ENCODE data around the gene MFN1. TPM values are rescaled to one million over a fixed set of nuclear protein-coding genes. Genes with fewer than 3 reads are reported as not detected.

Gene MFN1
- total RNA-seq, 1 donor from 2014 or later: 56.9 TPM

- no peak for TF ChIP-seq CTCF (IDR thresholded peaks at IDR 0.05)
- Mint-ChIP-seq H3K27me3 (ENCODE audit: unreplicated experiment) (no peaks in the 10 kb centered on the region), H3K36me3 (ENCODE audit: unreplicated experiment) (peaks cover 41% of the 10 kb centered on the region), H3K4me3 (ENCODE audit: unreplicated experiment) (no peak overlapping the region), H3K27ac (ENCODE audit: unreplicated experiment) (no peak overlapping the region), H3K4me1 (ENCODE audit: unreplicated experiment) (no peaks in the 10 kb centered on the region), H3K9me3 (ENCODE audit: unreplicated experiment) (no peaks in the 10 kb centered on the region)
- DNase-seq (ENCODE audit: extremely low spot score, unreplicated experiment): no peak
Observed at GRCh38 chr3:179336345-179336929, 11.1 kb upstream of the MFN1 start.

- Mint-ChIP-seq H3K27ac (ENCODE audit: unreplicated experiment) (peak overlapping the region; percentile 98), H3K4me3 (ENCODE audit: unreplicated experiment) (peak overlapping the region; percentile 99), H3K4me1 (ENCODE audit: unreplicated experiment) (peaks cover 19% of the 10 kb centered on the region), H3K27me3 (ENCODE audit: unreplicated experiment) (no peaks in the 10 kb centered on the region), H3K9me3 (ENCODE audit: unreplicated experiment) (no peaks in the 10 kb centered on the region), H3K36me3 (ENCODE audit: unreplicated experiment) (peaks cover 14% of the 10 kb centered on the region)
- TF ChIP-seq CTCF (IDR thresholded peaks at IDR 0.05): no peak
- DNase-seq (ENCODE audit: extremely low spot score, unreplicated experiment): no peak
Observed at GRCh38 chr3:179348325-179349013, 960 bp downstream of the MFN1 start.

- TF ChIP-seq CTCF (IDR thresholded peaks at IDR 0.05): no peak
- DNase-seq (ENCODE audit: extremely low spot score, unreplicated experiment): no peak
- Mint-ChIP-seq H3K4me1 (ENCODE audit: unreplicated experiment) (peaks cover 8% of the 10 kb centered on the region), H3K27me3 (ENCODE audit: unreplicated experiment) (no peaks in the 10 kb centered on the region), H3K36me3 (ENCODE audit: unreplicated experiment) (peaks cover 55% of the 10 kb centered on the region), H3K9me3 (ENCODE audit: unreplicated experiment) (no peaks in the 10 kb centered on the region), H3K4me3 (ENCODE audit: unreplicated experiment) (no peak overlapping the region), H3K27ac (ENCODE audit: unreplicated experiment) (no peak overlapping the region)
Observed at GRCh38 chr3:179355996-179356395, 8.5 kb downstream of the MFN1 start.

GRCh38 chr3:179363332-179363731 lies 15.8 kb downstream of the MFN1 start:
- Mint-ChIP-seq H3K9me3 (ENCODE audit: unreplicated experiment) (no peaks in the 10 kb centered on the region), H3K36me3 (ENCODE audit: unreplicated experiment) (peaks cover 41% of the 10 kb centered on the region), H3K27me3 (ENCODE audit: unreplicated experiment) (no peaks in the 10 kb centered on the region), H3K4me1 (ENCODE audit: unreplicated experiment) (no peaks in the 10 kb centered on the region), H3K4me3 (ENCODE audit: unreplicated experiment) (no peak overlapping the region), H3K27ac (ENCODE audit: unreplicated experiment) (no peak overlapping the region)
- DNase-seq (ENCODE audit: extremely low spot score, unreplicated experiment): no peak
- TF ChIP-seq CTCF (IDR thresholded peaks at IDR 0.05): no peak

GRCh38 chr3:179369621-179370020 lies 22.1 kb downstream of the MFN1 start:
- DNase-seq (ENCODE audit: extremely low spot score, unreplicated experiment): no peak
- no peak for TF ChIP-seq CTCF (IDR thresholded peaks at IDR 0.05)
- no peak overlapping the region for H3K4me3 Mint-ChIP-seq (ENCODE audit: unreplicated experiment)
- H3K27ac Mint-ChIP-seq (ENCODE audit: unreplicated experiment): no peak overlapping the region
- no peaks in the 10 kb centered on the region for H3K27me3 Mint-ChIP-seq (ENCODE audit: unreplicated experiment)
- H3K9me3 Mint-ChIP-seq (ENCODE audit: unreplicated experiment): no peaks in the 10 kb centered on the region
- H3K4me1 Mint-ChIP-seq (ENCODE audit: unreplicated experiment): no peaks in the 10 kb centered on the region
- H3K36me3 Mint-ChIP-seq (ENCODE audit: unreplicated experiment): peaks cover 30% of the 10 kb centered on the region
